Retinal pigment epithelial cell (primary cell): Measurements from ENCODE around the gene RAB27B.

Experiments
- DNase-seq: peaks from one replicate; pipeline ENCODE4 v3.0.0-alpha.2; 2010; ENCODE audit warnings: low read depth
- H3K4me3 ChIP-seq: 2 replicates; pipeline ENCODE4 v1.5.1; 2011; ENCODE audit warnings: mild to moderate bottlenecking, low read length, control low read depth, moderate library complexity
- TF ChIP-seq, protein P1 (sequence below): conservative IDR thresholded peaks from 2 replicates; pipeline ENCODE4 v1.5.1; 2011; ENCODE audit warnings: low read depth, low read length, control low read depth, inconsistent platforms

Gene RAB27B

DNA sequence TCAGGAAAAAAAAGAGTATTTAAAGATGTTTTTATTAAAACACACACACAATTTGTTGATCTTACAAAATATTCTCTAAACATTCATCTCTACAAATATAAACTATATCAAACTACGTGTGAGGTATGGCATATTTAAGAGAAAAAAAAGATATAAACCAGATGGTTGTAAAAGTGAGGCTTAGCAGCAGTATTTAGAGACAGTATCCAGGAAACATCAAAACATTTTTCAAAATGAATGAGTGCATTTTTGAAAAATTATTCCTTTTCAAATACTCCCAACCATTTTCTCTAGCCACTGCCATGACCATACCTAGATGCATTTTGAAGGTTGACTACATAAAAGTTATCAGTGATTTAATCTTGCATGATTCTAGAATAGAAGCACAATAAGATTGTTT is 38.2 kb upstream of the RAB27B start:
- no peak overlapping the region for H3K4me3 ChIP-seq
- TF ChIP-seq, protein P1, sequence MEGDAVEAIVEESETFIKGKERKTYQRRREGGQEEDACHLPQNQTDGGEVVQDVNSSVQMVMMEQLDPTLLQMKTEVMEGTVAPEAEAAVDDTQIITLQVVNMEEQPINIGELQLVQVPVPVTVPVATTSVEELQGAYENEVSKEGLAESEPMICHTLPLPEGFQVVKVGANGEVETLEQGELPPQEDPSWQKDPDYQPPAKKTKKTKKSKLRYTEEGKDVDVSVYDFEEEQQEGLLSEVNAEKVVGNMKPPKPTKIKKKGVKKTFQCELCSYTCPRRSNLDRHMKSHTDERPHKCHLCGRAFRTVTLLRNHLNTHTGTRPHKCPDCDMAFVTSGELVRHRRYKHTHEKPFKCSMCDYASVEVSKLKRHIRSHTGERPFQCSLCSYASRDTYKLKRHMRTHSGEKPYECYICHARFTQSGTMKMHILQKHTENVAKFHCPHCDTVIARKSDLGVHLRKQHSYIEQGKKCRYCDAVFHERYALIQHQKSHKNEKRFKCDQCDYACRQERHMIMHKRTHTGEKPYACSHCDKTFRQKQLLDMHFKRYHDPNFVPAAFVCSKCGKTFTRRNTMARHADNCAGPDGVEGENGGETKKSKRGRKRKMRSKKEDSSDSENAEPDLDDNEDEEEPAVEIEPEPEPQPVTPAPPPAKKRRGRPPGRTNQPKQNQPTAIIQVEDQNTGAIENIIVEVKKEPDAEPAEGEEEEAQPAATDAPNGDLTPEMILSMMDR = no peak
- DNase-seq = no peak

DNA sequence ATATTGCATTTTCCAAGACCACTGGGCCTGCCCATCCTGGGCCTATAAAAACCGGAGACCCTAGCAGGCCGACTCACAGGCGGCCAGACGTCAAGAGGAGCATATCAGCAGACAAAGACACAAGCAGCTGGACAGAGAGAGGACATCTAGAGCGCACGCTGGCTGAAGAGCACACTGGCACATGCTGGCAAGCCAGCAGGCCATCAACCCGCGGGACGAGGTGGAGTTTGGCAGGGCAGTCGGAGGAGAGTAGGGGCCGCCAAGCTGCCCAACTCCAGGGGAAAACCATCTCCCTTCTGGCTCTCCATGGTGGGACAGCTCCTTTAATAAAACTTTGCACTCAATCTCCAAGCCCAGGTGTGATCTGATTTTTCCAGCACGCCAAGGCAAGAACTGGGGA is 36.6 kb upstream of the RAB27B start:
- TF ChIP-seq, protein P1 = no peak
- no peak overlapping the region for H3K4me3 ChIP-seq
- no peak for DNase-seq

DNA sequence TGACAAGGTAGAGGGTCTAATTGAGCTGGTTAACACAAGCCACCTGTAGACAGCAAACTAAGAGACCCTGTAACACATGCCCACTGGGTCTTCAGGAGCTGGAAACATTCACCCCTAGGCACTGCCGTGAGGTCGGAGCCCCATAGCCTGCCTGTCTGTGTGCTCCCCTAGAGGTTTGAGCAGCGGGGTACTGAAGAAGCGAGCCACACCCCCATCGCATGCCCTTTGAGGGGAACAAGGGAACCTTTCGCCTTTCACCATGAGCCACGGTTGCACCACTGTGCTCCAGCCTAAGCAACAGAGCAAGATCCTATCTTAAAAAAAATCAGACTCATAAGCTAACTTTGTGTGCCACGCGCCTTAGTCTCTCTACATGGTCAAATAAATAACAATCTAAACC is 36.2 kb upstream of the RAB27B start:
- TF ChIP-seq, protein P1 = no peak
- H3K4me3 ChIP-seq = no peak overlapping the region
- no peak for DNase-seq

DNA sequence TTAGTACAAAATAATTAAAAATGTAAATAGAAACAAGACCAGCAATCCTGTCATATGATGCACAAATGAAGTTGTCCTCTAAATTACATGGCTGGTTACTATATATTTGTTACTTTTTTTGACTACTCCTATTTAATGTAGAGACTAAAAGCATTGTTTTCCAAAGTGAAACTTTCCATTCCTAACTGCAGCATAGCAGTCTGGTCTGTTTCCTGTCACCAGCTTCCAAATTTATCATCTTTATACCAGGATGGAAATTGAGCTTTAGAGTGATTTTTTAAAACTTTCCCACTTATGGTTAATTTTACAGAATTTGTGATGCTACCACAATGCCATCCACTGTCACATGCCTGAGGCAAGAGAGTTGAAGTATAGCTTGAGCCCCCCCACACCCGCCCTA is 33.5 kb upstream of the RAB27B start:
- TF ChIP-seq, protein P1 = no peak
- H3K4me3 ChIP-seq = no peak overlapping the region
- DNase-seq = no peak

DNA sequence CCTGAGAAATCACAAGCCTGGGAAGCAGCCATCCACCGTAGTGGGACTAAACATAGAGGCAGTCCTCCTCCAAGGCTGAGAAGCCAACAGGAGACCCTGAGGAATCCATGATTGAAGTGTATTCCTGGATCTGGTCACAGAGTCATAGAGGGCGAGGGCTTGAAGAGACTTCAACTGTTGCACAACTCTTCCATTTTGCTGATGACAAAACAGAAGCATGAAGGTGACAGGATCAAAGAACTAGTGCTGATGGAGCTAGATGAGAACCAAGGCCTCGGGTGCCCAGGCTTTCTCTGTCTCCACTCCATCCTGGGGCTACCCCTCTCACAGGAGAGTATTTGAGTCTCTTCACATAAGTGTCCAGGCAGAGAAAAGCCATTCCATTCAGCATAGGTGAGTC is 30.1 kb upstream of the RAB27B start:
- no peak for DNase-seq
- no peak overlapping the region for H3K4me3 ChIP-seq
- TF ChIP-seq, protein P1 = no peak

DNA sequence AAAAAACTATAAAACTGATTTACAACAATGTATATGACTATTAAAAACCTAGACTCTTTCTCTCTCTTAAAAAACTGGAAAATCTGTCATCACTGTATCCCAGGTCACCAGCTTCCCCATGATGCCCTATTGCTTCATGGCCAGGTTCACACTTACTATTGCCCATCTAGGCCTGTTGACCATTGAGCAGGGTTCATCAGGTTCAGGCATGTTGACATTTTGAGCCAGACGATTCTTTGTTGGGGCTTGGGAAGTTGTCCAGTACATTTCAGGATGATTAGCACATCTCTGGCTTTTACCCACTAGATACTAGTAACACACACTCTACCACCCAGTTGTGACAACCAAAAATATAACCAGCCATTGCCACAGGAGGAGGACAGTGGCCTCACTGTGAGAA is 26.9 kb upstream of the RAB27B start:
- DNase-seq = no peak
- TF ChIP-seq, protein P1 = no peak
- H3K4me3 ChIP-seq = no peak overlapping the region

DNA sequence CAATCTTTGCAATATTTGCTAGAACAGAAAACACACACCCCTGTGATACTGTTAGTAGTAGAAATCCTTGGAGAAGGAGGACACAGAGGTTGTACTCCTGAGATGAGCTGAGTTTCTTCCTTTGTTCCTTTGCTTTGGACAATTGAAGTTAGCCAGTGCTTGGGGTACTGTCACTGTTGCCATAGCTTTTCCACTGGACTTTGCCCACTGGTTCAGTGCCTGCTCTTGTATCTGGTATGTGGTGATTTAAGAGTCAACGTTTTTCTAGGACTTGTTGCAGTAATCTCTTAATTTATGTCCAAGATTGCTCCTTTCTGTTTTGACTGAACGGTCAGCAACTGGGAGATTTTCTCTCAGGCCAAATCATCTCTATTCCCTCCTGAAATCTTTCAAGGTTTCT is 26.1 kb upstream of the RAB27B start:
- DNase-seq = no peak
- TF ChIP-seq, protein P1 = no peak
- no peak overlapping the region for H3K4me3 ChIP-seq
